Fibroblast of the aortic adventitia (primary cell): ENCODE data around the gene FBXO31. TPM values are rescaled to one million over a fixed set of nuclear protein-coding genes. Genes with fewer than 3 reads are reported as not detected.
"Not testable (repeated sequence)": the region's sequence is repeated elsewhere in the genome, so short reads cannot be mapped to it uniquely, and the experiment has no call there.

Experiments
- DNase-seq: peaks from one replicate; pipeline ENCODE4 v3.0.0-alpha.2; 2010; ENCODE audit warnings: low read depth
- H3K4me3 ChIP-seq: 2 replicates; pipeline ENCODE4 v1.5.1; 2011; ENCODE audit warnings: low read depth, mild to moderate bottlenecking, control low read depth, low read length, moderate library complexity
- total RNA-seq: library from RNA; depleted of rRNA; stranded (reverse); fragments of >200 nt; gene quantifications from 2 replicates; pipeline ENCODE4 v1.2.3, GENCODE V29; 2012; ENCODE audit warnings: low replicate concordance
- TF ChIP-seq, protein P1 (sequence below): IDR thresholded peaks from 2 replicates; pipeline ENCODE4 v1.5.1; 2011; ENCODE audit warnings: mild to moderate bottlenecking, low read length, control low read depth, inconsistent platforms; ENCODE audit not compliant: insufficient read depth

The FBXO31 gene
- total RNA-seq, 1 donor, result 30.4 TPM

DNA sequence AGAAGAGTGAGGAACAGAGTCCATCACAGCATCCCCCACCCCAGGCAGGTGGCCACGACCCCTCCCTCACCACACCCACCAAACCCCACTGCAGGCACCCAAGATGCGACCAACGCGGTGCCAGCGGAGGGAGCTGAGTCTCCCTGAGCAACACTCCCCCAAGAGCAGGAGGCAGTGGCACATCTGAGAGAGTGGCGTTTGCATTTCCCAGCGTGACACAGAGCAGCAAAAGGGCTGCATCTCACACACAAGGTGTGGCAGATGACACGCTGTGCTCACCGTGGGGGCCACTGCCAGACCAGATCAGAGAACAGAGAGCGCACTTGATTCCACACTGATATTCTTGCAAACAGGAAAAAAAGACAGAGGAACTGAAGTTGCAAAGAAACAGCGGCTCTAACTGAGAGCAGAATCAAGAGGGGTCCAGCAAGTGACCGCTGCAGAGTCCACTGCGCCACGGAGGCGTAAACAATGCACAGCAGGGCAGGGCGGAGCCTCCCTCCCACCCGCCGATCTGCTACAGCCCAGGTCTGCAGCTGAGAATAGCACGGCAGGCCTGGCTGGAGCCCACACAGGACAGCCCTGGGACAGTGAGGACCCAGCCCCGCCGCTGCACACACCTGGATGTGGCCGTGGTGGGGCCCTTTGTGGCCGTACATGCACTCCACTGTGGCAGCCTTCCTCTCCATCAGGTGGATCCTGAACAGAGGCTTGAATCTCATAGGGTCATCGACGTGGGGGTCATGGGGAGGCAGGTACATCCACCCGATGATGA lies 40.4 kb downstream of the FBXO31 start:
- H3K4me3 ChIP-seq, result no peak overlapping the region
- TF ChIP-seq, protein P1, sequence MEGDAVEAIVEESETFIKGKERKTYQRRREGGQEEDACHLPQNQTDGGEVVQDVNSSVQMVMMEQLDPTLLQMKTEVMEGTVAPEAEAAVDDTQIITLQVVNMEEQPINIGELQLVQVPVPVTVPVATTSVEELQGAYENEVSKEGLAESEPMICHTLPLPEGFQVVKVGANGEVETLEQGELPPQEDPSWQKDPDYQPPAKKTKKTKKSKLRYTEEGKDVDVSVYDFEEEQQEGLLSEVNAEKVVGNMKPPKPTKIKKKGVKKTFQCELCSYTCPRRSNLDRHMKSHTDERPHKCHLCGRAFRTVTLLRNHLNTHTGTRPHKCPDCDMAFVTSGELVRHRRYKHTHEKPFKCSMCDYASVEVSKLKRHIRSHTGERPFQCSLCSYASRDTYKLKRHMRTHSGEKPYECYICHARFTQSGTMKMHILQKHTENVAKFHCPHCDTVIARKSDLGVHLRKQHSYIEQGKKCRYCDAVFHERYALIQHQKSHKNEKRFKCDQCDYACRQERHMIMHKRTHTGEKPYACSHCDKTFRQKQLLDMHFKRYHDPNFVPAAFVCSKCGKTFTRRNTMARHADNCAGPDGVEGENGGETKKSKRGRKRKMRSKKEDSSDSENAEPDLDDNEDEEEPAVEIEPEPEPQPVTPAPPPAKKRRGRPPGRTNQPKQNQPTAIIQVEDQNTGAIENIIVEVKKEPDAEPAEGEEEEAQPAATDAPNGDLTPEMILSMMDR, result no peak
- DNase-seq, result no peak

DNA sequence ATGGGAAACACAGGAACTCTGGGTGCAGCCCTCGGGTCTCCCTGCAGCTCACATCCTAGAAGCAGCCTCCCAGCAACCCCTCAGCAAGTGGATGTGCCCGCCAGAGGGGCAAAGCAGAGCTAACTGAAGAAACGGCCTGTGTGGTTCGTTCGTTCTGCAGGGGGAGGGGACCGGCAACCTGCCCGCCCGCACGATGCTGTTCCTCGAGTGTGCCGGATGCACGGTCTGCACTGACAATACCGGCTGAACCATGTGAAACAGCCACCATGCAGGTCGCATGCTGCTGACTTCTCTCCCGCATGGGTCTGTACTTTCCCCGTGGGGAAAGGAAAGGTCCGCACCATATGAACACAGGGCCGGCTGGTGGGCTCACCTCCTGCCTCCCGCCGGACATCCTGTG lies 41.1 kb downstream of the FBXO31 start:
- H3K4me3 ChIP-seq, result no peak overlapping the region
- TF ChIP-seq, protein P1, result no peak
- no peak for DNase-seq

DNA sequence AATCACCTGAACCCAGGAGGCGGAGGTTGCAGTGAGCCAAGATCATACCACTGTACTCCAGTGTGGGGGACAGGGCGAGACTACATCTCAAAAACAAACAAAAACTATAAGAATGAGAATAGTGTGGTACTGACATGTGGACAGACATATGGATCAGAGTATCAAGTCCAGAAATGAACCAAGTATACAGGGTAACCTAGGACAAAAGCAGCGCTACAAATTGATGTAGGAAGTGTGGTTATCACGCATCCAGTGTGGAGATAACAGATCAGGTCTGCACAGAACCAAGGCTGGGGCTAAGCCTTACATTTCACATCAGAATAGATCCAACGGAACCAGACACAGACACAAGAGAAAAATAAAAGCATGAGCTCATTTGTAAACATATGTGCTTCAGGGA lies 43.4 kb downstream of the FBXO31 start:
- TF ChIP-seq, protein P1, result no peak
- DNase-seq, result no peak
- no peak overlapping the region for H3K4me3 ChIP-seq

DNA sequence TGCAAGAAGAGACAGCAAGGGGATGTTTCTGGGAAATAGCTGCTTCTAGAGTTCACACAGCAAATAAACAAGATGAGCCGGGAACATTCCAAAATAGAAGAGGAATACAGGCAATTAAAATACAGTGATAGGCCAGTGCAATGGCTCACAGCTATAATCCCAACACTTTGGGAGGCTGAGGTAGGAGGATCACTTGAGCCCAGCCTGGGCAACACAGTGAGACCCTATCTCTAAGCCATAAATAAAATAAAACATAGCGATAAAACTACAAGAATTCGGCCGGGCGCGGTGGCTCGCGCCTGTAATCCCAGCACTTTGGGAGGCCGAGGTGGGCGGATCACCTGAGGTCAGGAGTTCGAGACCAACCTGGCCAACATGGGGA lies 43.9 kb downstream of the FBXO31 start:
- H3K4me3 ChIP-seq, DNase-seq: not testable (repeated sequence)

DNA sequence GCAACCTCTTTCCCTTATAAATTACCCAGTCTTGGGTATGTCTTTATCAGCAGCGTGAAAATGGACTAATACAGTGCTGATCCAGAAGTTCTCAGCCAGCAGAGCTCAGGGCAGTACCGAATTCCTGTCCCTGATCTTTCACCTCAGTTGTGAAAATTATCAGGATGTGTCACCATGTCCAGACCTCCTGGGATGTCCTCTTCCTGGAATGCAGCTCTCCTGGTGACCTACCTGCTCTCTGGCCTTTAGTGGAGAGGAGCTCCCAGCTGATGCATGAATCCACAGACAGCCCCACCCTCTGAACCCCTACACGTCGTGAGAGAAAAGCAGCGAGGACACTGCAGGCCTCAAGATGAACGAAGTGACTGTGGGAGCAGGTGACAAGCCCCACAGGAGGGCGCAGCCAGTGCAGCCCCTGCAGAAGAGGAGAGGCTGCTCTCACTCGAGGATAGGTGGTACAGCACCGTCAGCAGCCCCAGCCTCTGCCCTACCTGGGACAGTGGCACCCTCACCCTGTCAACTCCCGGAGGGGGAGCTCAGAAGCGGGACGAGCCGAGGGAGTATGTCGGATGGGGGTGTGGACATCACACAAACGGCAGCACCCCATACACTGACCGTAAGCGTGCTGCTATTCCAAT lies 44.4 kb downstream of the FBXO31 start:
- H3K4me3 ChIP-seq, result no peak overlapping the region
- TF ChIP-seq, protein P1, result no peak
- no peak for DNase-seq

DNA sequence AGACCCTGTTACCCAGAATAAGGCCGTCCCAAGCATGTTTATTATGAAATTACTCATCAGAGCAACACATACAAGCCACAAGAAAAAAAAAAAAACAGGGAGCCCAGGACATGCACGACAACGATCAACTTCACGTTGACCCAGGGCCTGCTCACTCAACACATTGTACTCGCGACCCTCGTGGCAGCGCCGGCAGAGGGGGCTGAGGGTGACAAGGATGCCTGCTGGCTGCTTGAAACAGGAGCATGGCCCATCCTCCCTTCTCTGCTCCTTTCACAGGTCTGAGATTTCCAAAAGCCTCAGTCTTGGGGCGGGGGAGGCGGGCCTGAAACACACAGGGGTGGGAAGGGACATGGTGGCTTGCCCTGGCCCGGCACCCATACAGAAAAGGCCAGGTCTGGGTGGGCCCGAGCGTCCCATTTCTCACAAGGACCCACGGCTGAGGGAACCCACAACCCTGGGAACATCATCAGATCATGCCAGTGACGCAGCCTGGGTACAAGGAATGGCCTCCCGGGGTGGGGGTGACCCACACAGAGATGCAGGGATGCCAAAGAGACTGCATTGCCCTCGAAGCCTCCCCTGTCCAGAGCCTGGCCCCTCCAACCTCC lies 45.3 kb downstream of the FBXO31 start:
- TF ChIP-seq, protein P1, result no peak
- H3K4me3 ChIP-seq, result no peak overlapping the region
- no peak for DNase-seq

DNA sequence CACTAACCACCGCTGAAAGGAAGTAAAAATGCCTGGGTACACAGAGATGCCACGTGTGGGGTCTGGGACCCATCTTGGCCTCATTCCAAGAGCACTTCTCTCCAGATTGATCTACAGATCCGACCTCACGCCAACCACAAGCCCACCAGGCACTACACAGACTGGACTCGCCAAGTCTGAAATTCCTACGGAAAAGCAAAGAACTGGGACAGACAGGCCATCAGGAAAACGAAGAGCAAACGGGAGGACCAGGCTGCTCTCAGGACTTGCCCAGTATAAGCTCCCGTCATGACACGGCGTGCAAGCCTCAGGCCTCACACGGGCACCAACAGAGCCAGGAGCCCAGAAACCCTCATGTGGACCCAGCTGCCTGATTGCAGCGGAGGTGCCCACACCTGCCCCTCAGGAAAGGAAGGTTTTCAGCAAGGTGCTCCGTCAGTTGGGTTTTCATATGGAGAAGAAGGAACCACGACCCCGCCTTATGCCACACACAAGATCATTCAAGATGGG lies 46.3 kb downstream of the FBXO31 start:
- no peak for DNase-seq
- no peak overlapping the region for H3K4me3 ChIP-seq
- TF ChIP-seq, protein P1, result no peak
